GM23248 (cell line): ENCODE results near the gene MEGF6.

Source experiments
- EZH2 ChIP-seq: fragments of 200-600 bp; sonication (generic); IDR thresholded peaks from 2 replicates; pipeline ENCODE4 v1.6.1; 2018; ENCODE audit warnings: antibody characterized with exemption, mild to moderate bottlenecking; ENCODE audit not compliant: insufficient read depth, poor library complexity, severe bottlenecking
- EZH2phosphoT487 ChIP-seq: fragments of 200-600 bp; sonication (generic); IDR thresholded peaks from 2 replicates; pipeline ENCODE4 v1.6.1; 2018; ENCODE audit warnings: antibody characterized with exemption, moderate library complexity, mild to moderate bottlenecking, low read depth; ENCODE audit not compliant: insufficient read depth

GRCh38 chr1:3584915-3585314, 26.4 kb downstream of the MEGF6 start:
- TF ChIP-seq EZH2phosphoT487 (no peak), EZH2 (no peak)
